Smooth muscle cell (in vitro differentiated cells): ENCODE measurements around the gene PLEK. TPM values are rescaled to one million over a fixed set of nuclear protein-coding genes. Genes with fewer than 3 reads are reported as not detected.
"Not testable (repeated sequence)": the region's sequence is repeated elsewhere in the genome, so short reads cannot be mapped to it uniquely, and the experiment has no call there.

Source experiments
- DNase-seq: peaks from one replicate; lab custom pipeline; 2025; ENCODE audit not compliant: unreplicated experiment; lab: John Stamatoyannopoulos, UW
- H2AFZ ChIP-seq: fragments of 200-600 bp; sonication (generic); 2 replicates; pipeline ENCODE4 v1.6.0; 2016; ENCODE audit warnings: antibody characterized with exemption, low read depth, mild to moderate bottlenecking
- H3F3A ChIP-seq: fragments of 200-600 bp; sonication (generic); 2 replicates; pipeline ENCODE4 v1.6.0; 2017; ENCODE audit warnings: antibody characterized with exemption, low read depth
- H3K27ac ChIP-seq: fragments of 200-600 bp; sonication (generic); 2 replicates; pipeline ENCODE4 v1.5.1; 2016; ENCODE audit warnings: low read depth, mild to moderate bottlenecking
- H3K27me3 ChIP-seq: fragments of 200-600 bp; sonication (generic); 2 replicates; pipeline ENCODE4 v1.6.1; 2016; ENCODE audit warnings: low read depth, mild to moderate bottlenecking
- H3K36me3 ChIP-seq: fragments of 200-600 bp; sonication (generic); 2 replicates; pipeline ENCODE4 v1.5.1; 2016; ENCODE audit warnings: low read depth
- H3K4me1 ChIP-seq: fragments of 200-600 bp; sonication (generic); 2 replicates; pipeline ENCODE4 v1.5.1; 2016; ENCODE audit warnings: low read depth
- H3K4me2 ChIP-seq: fragments of 200-600 bp; sonication (generic); 2 replicates; pipeline ENCODE4 v1.6.0; 2016; ENCODE audit warnings: mild to moderate bottlenecking
- H3K4me3 ChIP-seq: fragments of 200-600 bp; sonication (generic); 2 replicates; pipeline ENCODE4 v1.5.1; 2016; ENCODE audit warnings: mild to moderate bottlenecking
- H3K79me2 ChIP-seq: fragments of 200-600 bp; sonication (generic); 2 replicates; pipeline ENCODE4 v1.6.0; 2016; ENCODE audit warnings: low read depth, mild to moderate bottlenecking
- H3K9ac ChIP-seq: fragments of 200-600 bp; sonication (generic); 2 replicates; pipeline ENCODE4 v1.6.0; 2016; ENCODE audit warnings: low read depth
- H3K9me3 ChIP-seq: fragments of 200-600 bp; sonication (generic); replicated peaks from 2 replicates; pipeline ENCODE4 v1.5.1; 2016; ENCODE audit warnings: low read depth
- H4K20me1 ChIP-seq: fragments of 200-600 bp; sonication (generic); 2 replicates; pipeline ENCODE4 v1.6.0; 2016; ENCODE audit warnings: low read depth
- CTCF ChIP-seq: fragments of 200-600 bp; sonication (generic); IDR thresholded peaks from 2 replicates; pipeline ENCODE4 v1.5.1; 2017; ENCODE audit warnings: borderline replicate concordance, mild to moderate bottlenecking, antibody characterized with exemption; ENCODE audit not compliant: insufficient read depth, poor library complexity, severe bottlenecking
- WGBS: methylation state at CpG from one replicate; pipeline ENCODE4 v1.1.7; 2016; ENCODE audit warnings: low lambda C conversion rate; 5-methylcytosine and 5-hydroxymethylcytosine counted together
- polyA plus RNA-seq: library from polyadenylated mRNA; unstranded; fragments of >200 nt; fragmentation: Nextera tagmentation; extraction: Ambion mirVana; gene quantifications from 2 replicates; pipeline ENCODE4 v1.2.1, GENCODE V29; 2016
- total RNA-seq: library from RNA; depleted of rRNA; stranded (reverse); fragments of >200 nt; gene quantifications from 2 replicates; pipeline ENCODE4 v1.2.3, GENCODE V29; 2014

PLEK gene
- total and polyA plus RNA-seq, 2 experiments from 2014 or later = not detected

- DNase-seq = no peak
- no peaks in the 10 kb centered on the region for H4K20me1 ChIP-seq
- TF ChIP-seq CTCF = no peak
- H3K79me2 ChIP-seq = no peaks in the 10 kb centered on the region
- no peak overlapping the region for H3K27ac ChIP-seq
- no peak overlapping the region for H2AFZ ChIP-seq
- H3K27me3 ChIP-seq = peaks cover 17% of the 10 kb centered on the region
- H3K4me1 ChIP-seq = peaks cover 9% of the 10 kb centered on the region
- no peaks in the 10 kb centered on the region for H3F3A ChIP-seq
- no peak overlapping the region for H3K4me3 ChIP-seq
- no peak overlapping the region for H3K9ac ChIP-seq
- H3K4me2 ChIP-seq = no peak overlapping the region
- no peaks in the 10 kb centered on the region for H3K9me3 ChIP-seq
- no peaks in the 10 kb centered on the region for H3K36me3 ChIP-seq
Observed at GRCh38 chr2:68390586-68390985, 25.5 kb downstream of the PLEK start.

GRCh38 chr2:68391099-68391498 is 26.0 kb downstream of the PLEK start:
- DNase-seq = no peak
- Histone ChIP-seq H3K9me3 (no peaks in the 10 kb centered on the region), H3K4me3 (no peak overlapping the region), H3K27ac (no peak overlapping the region), H3K4me2 (no peak overlapping the region), H3K9ac (no peak overlapping the region), H3K79me2 (no peaks in the 10 kb centered on the region), H3K27me3 (peaks cover 17% of the 10 kb centered on the region), H3K36me3 (no peaks in the 10 kb centered on the region), H3K4me1 (peaks cover 9% of the 10 kb centered on the region), H4K20me1 (no peaks in the 10 kb centered on the region), H2AFZ (no peak overlapping the region), H3F3A (no peaks in the 10 kb centered on the region)
- TF ChIP-seq CTCF = no peak
- 89% methylated on average over 2 of the region's 2 CpGs for WGBS

- no peak overlapping the region for H3K27ac ChIP-seq
- H3K4me3 ChIP-seq = no peak overlapping the region
- H3K36me3 ChIP-seq = no peaks in the 10 kb centered on the region
- H4K20me1 ChIP-seq = no peaks in the 10 kb centered on the region
- H3K4me2 ChIP-seq = no peak overlapping the region
- TF ChIP-seq CTCF = no peak
- H3F3A ChIP-seq = no peaks in the 10 kb centered on the region
- H3K27me3 ChIP-seq = peaks cover 17% of the 10 kb centered on the region
- H3K9ac ChIP-seq = no peak overlapping the region
- WGBS = 63% methylated on average over 2 of the region's 2 CpGs
- H3K4me1 ChIP-seq = peaks cover 9% of the 10 kb centered on the region
- no peaks in the 10 kb centered on the region for H3K9me3 ChIP-seq
- no peaks in the 10 kb centered on the region for H3K79me2 ChIP-seq
- H2AFZ ChIP-seq = no peak overlapping the region
- DNase-seq = no peak
Observed at GRCh38 chr2:68391869-68392268, 26.8 kb downstream of the PLEK start.

GRCh38 chr2:68396093-68396492 is 31.0 kb downstream of the PLEK start:
- no peak overlapping the region for H3K4me2 ChIP-seq
- no peaks in the 10 kb centered on the region for H4K20me1 ChIP-seq
- no peaks in the 10 kb centered on the region for H3K9me3 ChIP-seq
- no peak for DNase-seq
- H2AFZ ChIP-seq = no peak overlapping the region
- no peak overlapping the region for H3K4me3 ChIP-seq
- no peak overlapping the region for H3K27ac ChIP-seq
- no peaks in the 10 kb centered on the region for H3K36me3 ChIP-seq
- H3F3A ChIP-seq = no peaks in the 10 kb centered on the region
- no peak for TF ChIP-seq CTCF
- no peaks in the 10 kb centered on the region for H3K4me1 ChIP-seq
- WGBS = 87% methylated on average over 4 of the region's 4 CpGs
- no peaks in the 10 kb centered on the region for H3K79me2 ChIP-seq
- no peaks in the 10 kb centered on the region for H3K27me3 ChIP-seq
- H3K9ac ChIP-seq = no peak overlapping the region

- H3K9me3 ChIP-seq, H3K4me3 ChIP-seq, H3F3A ChIP-seq, H3K27me3 ChIP-seq, H3K36me3 ChIP-seq, DNase-seq, H3K27ac ChIP-seq, H3K79me2 ChIP-seq, H2AFZ ChIP-seq, H3K4me1 ChIP-seq, H4K20me1 ChIP-seq, H3K4me2 ChIP-seq, H3K9ac ChIP-seq: not testable (repeated sequence)
- WGBS = 96% methylated on average over 3 of the region's 3 CpGs
Observed at GRCh38 chr2:68397704-68398263, 32.7 kb downstream of the PLEK start.
